HG02938 (cell line): Measurements from ENCODE around the gene TBC1D26.
"Not testable (repeated sequence)": the region's sequence is repeated elsewhere in the genome, so short reads cannot be mapped to it uniquely, and the experiment has no call there.

Source experiments
- ATAC-seq: cut with Tn5 transposase; IDR thresholded peaks from one replicate; pipeline ENCODE4 v1.9.1; 2021; ENCODE audit warnings: mild to moderate bottlenecking, moderate library complexity; ENCODE audit not compliant: unreplicated experiment

TBC1D26 gene

GRCh38 chr17:15731900-15732299, at the start of gene TBC1D26:
Gene TBC1D26 (plus strand): TSS chr17:15732283. CDS start chr17:15735349, 3,066 bp downstream.
- not testable (repeated sequence) for ATAC-seq

- ATAC-seq: not testable (repeated sequence)
Observed at GRCh38 chr17:15683135-15683534, 48.9 kb upstream of the TBC1D26 start.

- ATAC-seq: peak; percentile 92
Observed at GRCh38 chr17:15683824-15684478, 48.1 kb upstream of the TBC1D26 start, which contains the start of gene TRIM16. Gene TRIM16 (minus strand): TSS chr17:15684311. CDS start chr17:15651609, 32,702 bp downstream.

GRCh38 chr17:15687494-15687893, 44.6 kb upstream of the TBC1D26 start:
- not testable (repeated sequence) for ATAC-seq

- ATAC-seq: not testable (repeated sequence)
Observed at GRCh38 chr17:15698967-15699366, 33.1 kb upstream of the TBC1D26 start.

- peak; percentile 95 for ATAC-seq
Observed at GRCh38 chr17:15699413-15699924, 32.6 kb upstream of the TBC1D26 start, which contains the start of gene ZNF286A. Gene ZNF286A (plus strand): TSS chr17:15699752. CDS start chr17:15700330, 578 bp downstream.

- ATAC-seq: not testable (repeated sequence)
Observed at GRCh38 chr17:15699937-15700336, 32.1 kb upstream of the TBC1D26 start.

GRCh38 chr17:15704239-15704638, 27.8 kb upstream of the TBC1D26 start:
- ATAC-seq: not testable (repeated sequence)

- ATAC-seq: not testable (repeated sequence)
Observed at GRCh38 chr17:15704813-15705212, 27.3 kb upstream of the TBC1D26 start.

GRCh38 chr17:15708879-15709278, 23.2 kb upstream of the TBC1D26 start:
- not testable (repeated sequence) for ATAC-seq

- not testable (repeated sequence) for ATAC-seq
Observed at GRCh38 chr17:15716601-15717563, 15.2 kb upstream of the TBC1D26 start.

GRCh38 chr17:15730535-15730934, 1.5 kb upstream of the TBC1D26 start:
- not testable (repeated sequence) for ATAC-seq

- ATAC-seq: not testable (repeated sequence)
Observed at GRCh38 chr17:15733174-15733789, 1.2 kb downstream of the TBC1D26 start.

- not testable (repeated sequence) for ATAC-seq
Observed at GRCh38 chr17:15736578-15736977, 4.5 kb downstream of the TBC1D26 start.

GRCh38 chr17:15738066-15738465, 6.0 kb downstream of the TBC1D26 start:
- no peak for ATAC-seq

- ATAC-seq: not testable (repeated sequence)
Observed at GRCh38 chr17:15739259-15739658, 7.2 kb downstream of the TBC1D26 start.

GRCh38 chr17:15740041-15740440, 8.0 kb downstream of the TBC1D26 start:
- not testable (repeated sequence) for ATAC-seq

GRCh38 chr17:15740570-15741120, 8.6 kb downstream of the TBC1D26 start:
- ATAC-seq: no peak

- ATAC-seq: no peak
Observed at GRCh38 chr17:15741624-15742023, 9.5 kb downstream of the TBC1D26 start.

- no peak for ATAC-seq
Observed at GRCh38 chr17:15742051-15742795, 10.1 kb downstream of the TBC1D26 start.
